IMR-90 (cell line): ENCODE measurements around the gene ITPR2. TPM values are rescaled to one million over a fixed set of nuclear protein-coding genes. Genes with fewer than 3 reads are reported as not detected.

Source experiments
- ATAC-seq: fragments of 200-7000 bp; cut with Tn5 transposase; 2 replicates; pipeline ENCODE4 v1.9.1; 2020; ENCODE audit warnings: low read depth, mild to moderate bottlenecking, moderate library complexity
- BruUV-seq: library from RNA; stranded (reverse); fragments of 400-500 nt; replicated peaks from 2 replicates; lab custom pipeline; 2021; lab: Mats Ljungman, UMichigan
- CTCF ChIA-PET: fragments of 300-600 bp; formaldehyde crosslinking; extraction: SDS; loops from one replicate; lab custom pipeline; 2021; ENCODE audit warnings: antibody characterized with exemption; lab: Yijun Ruan, JAX
- POLR2A ChIA-PET: fragments of 300-600 bp; sonication (Branson Sonifier 250); formaldehyde crosslinking; loops from one replicate; lab custom pipeline; 2022; ENCODE audit warnings: antibody characterized with exemption; ENCODE audit not compliant: unreplicated experiment; lab: Charles Lee
- DNase-seq: peaks from one replicate; pipeline ENCODE4 v3.0.0; 2013
- H2AFZ ChIP-seq: replicated peaks from 2 replicates; pipeline ENCODE3; 2013; ENCODE audit warnings: low read length, mild to moderate bottlenecking; ENCODE audit not compliant: poor library complexity
- H2AK5ac ChIP-seq: 2 replicates; pipeline ENCODE4 v1.6.1; 2013; ENCODE audit warnings: low read depth, low read length, inconsistent platforms
- H2AK9ac ChIP-seq: replicated peaks from 2 replicates; pipeline ENCODE3; 2013; ENCODE audit warnings: mild to moderate bottlenecking, low read depth, low read length, moderate library complexity; ENCODE audit not compliant: poor library complexity
- H2BK120ac ChIP-seq: 2 replicates; pipeline ENCODE4 v1.6.1; 2013; ENCODE audit warnings: low read depth, low read length, inconsistent platforms
- H2BK15ac ChIP-seq: 3 replicates; pipeline ENCODE4 v1.6.1; 2013; ENCODE audit warnings: low read depth, low read length, inconsistent platforms
- H2BK20ac ChIP-seq: 2 replicates; pipeline ENCODE4 v1.6.1; 2013; ENCODE audit warnings: low read depth, mild to moderate bottlenecking, inconsistent platforms, low read length, moderate library complexity
- H2BK5ac ChIP-seq: 2 replicates; pipeline ENCODE4 v1.6.1; 2013; ENCODE audit warnings: mild to moderate bottlenecking, low read depth, low read length, inconsistent platforms; ENCODE audit not compliant: poor library complexity, severe bottlenecking
- H3K14ac ChIP-seq: replicated peaks from 2 replicates; pipeline ENCODE4 v1.6.1; 2013; ENCODE audit warnings: low read depth, low read length, inconsistent platforms
- H3K18ac ChIP-seq: 2 replicates; pipeline ENCODE4 v1.6.1; 2013; ENCODE audit warnings: low read depth, low read length, control low read depth
- H3K23ac ChIP-seq: 2 replicates; pipeline ENCODE4 v1.6.1; 2013; ENCODE audit warnings: low read depth, low read length, inconsistent platforms
- H3K27ac ChIP-seq: 2 replicates; pipeline ENCODE4 v1.5.1; 2013; ENCODE audit warnings: mild to moderate bottlenecking, control low read depth, low read length; ENCODE audit not compliant: insufficient read depth
- H3K27me3 ChIP-seq: 2 replicates; pipeline ENCODE4 v1.6.1; 2013; ENCODE audit warnings: low read length; ENCODE audit not compliant: control insufficient read depth, insufficient read depth
- H3K36me3 ChIP-seq: 2 replicates; pipeline ENCODE4 v1.6.1; 2013; ENCODE audit warnings: low read length, mixed read lengths; ENCODE audit not compliant: control insufficient read depth, insufficient read depth
- H3K4ac ChIP-seq: 2 replicates; pipeline ENCODE4 v1.6.1; 2013; ENCODE audit warnings: low read depth, low read length, inconsistent platforms
- H3K4me1 ChIP-seq: 2 replicates; pipeline ENCODE4 v1.6.1; 2013; ENCODE audit warnings: low read length, mixed read lengths; ENCODE audit not compliant: control insufficient read depth, insufficient read depth
- H3K4me2 ChIP-seq: 2 replicates; pipeline ENCODE4 v1.6.1; 2013; ENCODE audit warnings: low read depth, mild to moderate bottlenecking, control low read depth, low read length, moderate library complexity
- H3K4me3 ChIP-seq: 2 replicates; pipeline ENCODE4 v1.5.1; 2013; ENCODE audit warnings: low read depth, mild to moderate bottlenecking, control low read depth, low read length, moderate library complexity; ENCODE audit not compliant: insufficient read depth
- H3K56ac ChIP-seq: 2 replicates; pipeline ENCODE4 v1.6.1; 2013; ENCODE audit warnings: low read length, inconsistent platforms; ENCODE audit not compliant: insufficient read depth; ENCODE audit errors: extremely low read depth
- H3K79me1 ChIP-seq, 2 experiments: 2 replicates each; pipeline ENCODE4 v1.6.1; 2013; ENCODE audit warnings: low read length in 2 of 2, inconsistent platforms in 1 of 2, low read depth in 1 of 2
- H3K9ac ChIP-seq: 2 replicates; pipeline ENCODE4 v1.6.1; 2013; ENCODE audit warnings: low read depth, low read length, control low read depth
- H3K9me1 ChIP-seq: 2 replicates; pipeline ENCODE4 v1.6.1; 2013; ENCODE audit warnings: low read length, inconsistent platforms; ENCODE audit not compliant: insufficient read depth
- H3K9me3 ChIP-seq: 2 replicates; pipeline ENCODE4 v1.6.1; 2013; ENCODE audit warnings: low read length; ENCODE audit not compliant: control insufficient read depth, insufficient read depth
- H4K20me1 ChIP-seq: 2 replicates; pipeline ENCODE4 v1.6.1; 2013; ENCODE audit warnings: low read length, inconsistent platforms; ENCODE audit not compliant: insufficient read depth
- H4K5ac ChIP-seq: 2 replicates; pipeline ENCODE4 v1.6.1; 2013; ENCODE audit warnings: mild to moderate bottlenecking, low read depth, low read length, control low read depth
- H4K8ac ChIP-seq, 2 experiments: 2 replicates each; pipeline ENCODE4 v1.6.1; 2013; ENCODE audit warnings: low read depth in 2 of 2, low read length in 2 of 2, control low read depth in 1 of 2, inconsistent platforms in 1 of 2
- H4K91ac ChIP-seq: 2 replicates; pipeline ENCODE4 v1.6.1; 2013; ENCODE audit warnings: low read depth, low read length, inconsistent platforms; ENCODE audit not compliant: insufficient read depth
- BHLHE40 ChIP-seq: fragments of 150-350 bp; IDR thresholded peaks from 2 replicates; pipeline ENCODE4 v1.6.1; 2016; ENCODE audit warnings: mild to moderate bottlenecking, low read depth, low read length
- FOS ChIP-seq: fragments of 150-350 bp; IDR thresholded peaks from 2 replicates; pipeline ENCODE4 v1.6.1; 2016; ENCODE audit warnings: low read depth, low read length
- MAFK ChIP-seq: IDR thresholded peaks from 2 replicates; pipeline ENCODE4 v1.6.1; 2012; ENCODE audit warnings: low read depth, low read length, improper control_type of control experiment
- MXI1 ChIP-seq: IDR thresholded peaks from 2 replicates; pipeline ENCODE4 v1.6.1; 2012; ENCODE audit warnings: low read depth, mild to moderate bottlenecking, low read length, moderate library complexity, borderline replicate concordance
- NFE2L2 ChIP-seq: fragments of 150-350 bp; IDR thresholded peaks from 2 replicates; pipeline ENCODE4 v1.6.1; 2016; ENCODE audit warnings: low read depth, mild to moderate bottlenecking, low read length
- POLR2A ChIP-seq: IDR thresholded peaks from 2 replicates; pipeline ENCODE4 v1.6.1; 2012; ENCODE audit warnings: mild to moderate bottlenecking, low read depth, low read length
- RCOR1 ChIP-seq: IDR thresholded peaks from 2 replicates; pipeline ENCODE4 v1.6.1; 2012; ENCODE audit warnings: mild to moderate bottlenecking, low read length, improper control_type of control experiment; ENCODE audit not compliant: insufficient replicate concordance
- whole genome bisulfite sequencing, 2 experiments: methylation state at CpG; one replicate each; pipeline versions ENCODE4 v1.1.5 to v1.1.7; 2013; ENCODE audit warnings: missing lambda C conversion rate in 2 of 2; ENCODE audit not compliant: insufficient read length in 1 of 2; ENCODE audit errors: extremely low coverage in 2 of 2; 5-methylcytosine and 5-hydroxymethylcytosine counted together
- dilution Hi-C: fragments of 300-500 bp; cut with HindIII; formaldehyde crosslinking; loops from one replicate; pipeline ENCODE4 v1.14.3; 2018; ENCODE audit warnings: low sequenced_read_pairs; ENCODE audit not compliant: unreplicated experiment
- in situ Hi-C: fragments of 300-500 bp; cut with MboI; formaldehyde crosslinking; loops from 3 replicates; pipeline ENCODE4 v1.14.3; 2019; ENCODE audit warnings: low sequenced_read_pairs, inconsistent platforms, mixed read lengths
- intact Hi-C: fragments of 100-400 bp; cut with micrococcal nuclease; formaldehyde crosslinking; loops from 2 replicates; pipeline ENCODE4 v1.10.0; 2022
- polyA plus RNA-seq, 3 experiments: library from polyadenylated mRNA; depleted of rRNA; stranded (reverse); fragments of >200 nt; gene quantifications; 2 replicates each; pipeline ENCODE4 v1.2.3, GENCODE V29; 2012; ENCODE audit warnings: low replicate concordance in 1 of 3
- total RNA-seq: library from RNA; depleted of rRNA; stranded (reverse); fragments of >200 nt; gene quantifications from 2 replicates; pipeline ENCODE4 v1.2.3, GENCODE V29; 2012

ITPR2 gene
- total and polyA plus RNA-seq, 2 of the 4 experiments (the other 2 are of a cell fraction) = 1.2 to 9.0 TPM

GRCh38 chr12:26331136-26331535 lies 501.9 kb downstream of the ITPR2 start:
- no peak overlapping the region for H2BK15ac ChIP-seq
- H4K8ac ChIP-seq = no peak overlapping the region
- H2BK20ac ChIP-seq = no peak overlapping the region
- intact Hi-C loops (no loop called here), in situ Hi-C loops (no loop called here), dilution Hi-C loops (no loop called here)
- no peak overlapping the region for H2AK9ac ChIP-seq
- no TSS peak for BruUV-seq
- H4K20me1 ChIP-seq = no peaks in the 10 kb centered on the region
- no peak overlapping the region for H2AFZ ChIP-seq
- H3K79me1 ChIP-seq = no peaks in the 10 kb centered on the region
- ATAC-seq = no peak
- no peak overlapping the region for H4K91ac ChIP-seq
- no peak overlapping the region for H2BK120ac ChIP-seq
- 0 out of 2 replicates have a peak, but pooled peaks cover 3% of the 10 kb centered on the region for H3K9me1 ChIP-seq
- no peak overlapping the region for H3K18ac ChIP-seq
- H3K4me1 ChIP-seq = no peaks in the 10 kb centered on the region
- H2BK5ac ChIP-seq = no peak overlapping the region
- no peak overlapping the region for H3K9ac ChIP-seq
- no peak overlapping the region for H4K5ac ChIP-seq
- no peak overlapping the region for H3K4me2 ChIP-seq
- no peaks in the 10 kb centered on the region for H3K27me3 ChIP-seq
- H3K23ac ChIP-seq = no peak overlapping the region
- no peak overlapping the region for H2AK5ac ChIP-seq
- POLR2A ChIA-PET = no interaction called here
- TF ChIP-seq POLR2A = no peak
- TF ChIP-seq MXI1 = no peak
- TF ChIP-seq MAFK = no peak
- TF ChIP-seq NFE2L2 = no peak
- no peak for TF ChIP-seq FOS
- TF ChIP-seq RCOR1 = no peak
- no peak for TF ChIP-seq BHLHE40
- no peak for DNase-seq
- no peak overlapping the region for H3K56ac ChIP-seq
- no peaks in the 10 kb centered on the region for H3K9me3 ChIP-seq
- H3K14ac ChIP-seq = no peak overlapping the region
- H3K4ac ChIP-seq = no peak overlapping the region
- H3K36me3 ChIP-seq = no peaks in the 10 kb centered on the region
- H3K27ac ChIP-seq = no peak overlapping the region
- H3K4me3 ChIP-seq = no peak overlapping the region
- no CpG with 5 or more reads among the region's 3 CpGs for WGBS, 2 experiments
- CTCF ChIA-PET = no interaction called here
